ENCODE data around the gene USB1. TPM values are rescaled to one million over a fixed set of nuclear protein-coding genes. Genes with fewer than 3 reads are reported as not detected.
A peak's percentile ranks its signal among the peaks of the same experiment; 100 is the strongest.

Gene USB1
- total RNA-seq, 1 experiment from 2014 or later: 91.2 TPM

GRCh38 chr16:58046054-58046881 is 45.1 kb downstream of the USB1 start:
- peaks cover 1% of the 10 kb centered on the region; the same call in 1 of the 2 replicates for H3K36me3 ChIP-seq (ENCODE audit: control insufficient read depth, insufficient read depth, low read length)
- H3K4me3 ChIP-seq (ENCODE audit: low read depth, low read length): no peak overlapping the region
- H3K27ac Mint-ChIP-seq (ENCODE audit: unreplicated experiment): no peak overlapping the region
- H3K9me3 Mint-ChIP-seq (ENCODE audit: unreplicated experiment): no peaks in the 10 kb centered on the region
- peaks cover 14% of the 10 kb centered on the region; the same call in 1 of the 2 replicates for H3K4me1 ChIP-seq
- no peaks in the 10 kb centered on the region for H3K27me3 ChIP-seq (replicated peaks; ENCODE audit: control insufficient read depth, insufficient read depth, low read length)
- ChIA-PET CTCF (interaction anchor here (0.6 kb wide), 1 partner anchor 45 kb away, joined by 3 read pairs; the partner anchor contains the start of gene USB1), POLR2A (no interaction called here)
- no peak overlapping the region for H3K4me3 Mint-ChIP-seq (ENCODE audit: unreplicated experiment)
- TF ChIP-seq CTCF (IDR thresholded peaks at IDR 0.05; ENCODE audit: insufficient read depth in 1 of 2, low read depth in 1 of 2, low read length in 1 of 2, severe bottlenecking in 1 of 2, unreplicated experiment in 1 of 2): no peak
- H3K36me3 Mint-ChIP-seq (ENCODE audit: insufficient read depth, unreplicated experiment): no peaks in the 10 kb centered on the region
- H3K9me3 ChIP-seq: no peaks in the 10 kb centered on the region
- no peak for DNase-seq
- peaks cover 5% of the 10 kb centered on the region for H3K4me1 Mint-ChIP-seq (ENCODE audit: low read depth, unreplicated experiment)
- TSS peak; percentile 39 for BruUV-seq (replicated peaks)
- intact Hi-C loops (cut with micrococcal nuclease; ENCODE audit: unreplicated experiment): no loop called here
- H3K27me3 Mint-ChIP-seq (ENCODE audit: insufficient read depth, unreplicated experiment): no peaks in the 10 kb centered on the region

GRCh38 chr16:58046936-58047335 is 45.7 kb downstream of the USB1 start:
- Mint-ChIP-seq H3K4me1 (ENCODE audit: low read depth, unreplicated experiment) (peaks cover 5% of the 10 kb centered on the region), H3K9me3 (ENCODE audit: unreplicated experiment) (no peaks in the 10 kb centered on the region), H3K27ac (ENCODE audit: unreplicated experiment) (no peak overlapping the region), H3K27me3 (ENCODE audit: insufficient read depth, unreplicated experiment) (no peaks in the 10 kb centered on the region), H3K4me3 (ENCODE audit: unreplicated experiment) (no peak overlapping the region), H3K36me3 (ENCODE audit: insufficient read depth, unreplicated experiment) (no peaks in the 10 kb centered on the region)
- H3K36me3 ChIP-seq (ENCODE audit: control insufficient read depth, insufficient read depth, low read length): peaks cover 1% of the 10 kb centered on the region; the same call in 1 of the 2 replicates
- H3K27me3 ChIP-seq (replicated peaks; ENCODE audit: control insufficient read depth, insufficient read depth, low read length): no peaks in the 10 kb centered on the region
- BruUV-seq (replicated peaks): no TSS peak
- no peak overlapping the region for H3K4me3 ChIP-seq (ENCODE audit: low read depth, low read length)
- no peaks in the 10 kb centered on the region for H3K9me3 ChIP-seq
- H3K4me1 ChIP-seq: peaks cover 14% of the 10 kb centered on the region; the same call in 1 of the 2 replicates
- CTCF ChIA-PET: no interaction called here
- intact Hi-C loops (cut with micrococcal nuclease; ENCODE audit: unreplicated experiment): no loop called here
- no peak for TF ChIP-seq CTCF (IDR thresholded peaks at IDR 0.05; ENCODE audit: insufficient read depth in 1 of 2, low read depth in 1 of 2, low read length in 1 of 2, severe bottlenecking in 1 of 2, unreplicated experiment in 1 of 2)
- POLR2A ChIA-PET: interaction anchor here (1.6 kb wide), 1 partner anchor 82 kb away, joined by 4 read pairs; the partner anchor contains the start of gene CFAP20
- DNase-seq: no peak

GRCh38 chr16:58047557-58048348 is 46.5 kb downstream of the USB1 start:
- H3K4me3 ChIP-seq (ENCODE audit: low read depth, low read length): no peak overlapping the region
- no peaks in the 10 kb centered on the region for H3K9me3 ChIP-seq
- H3K36me3 ChIP-seq (ENCODE audit: control insufficient read depth, insufficient read depth, low read length): peaks cover 1% of the 10 kb centered on the region; the same call in 1 of the 2 replicates
- BruUV-seq (replicated peaks): no TSS peak
- DNase-seq: peak in 1 of 2 experiments; percentile 52
- TF ChIP-seq CTCF (IDR thresholded peaks at IDR 0.05; ENCODE audit: insufficient read depth in 1 of 2, low read depth in 1 of 2, low read length in 1 of 2, severe bottlenecking in 1 of 2, unreplicated experiment in 1 of 2): no peak
- Mint-ChIP-seq H3K27ac (ENCODE audit: unreplicated experiment) (no peak overlapping the region), H3K27me3 (ENCODE audit: insufficient read depth, unreplicated experiment) (no peaks in the 10 kb centered on the region), H3K4me1 (ENCODE audit: low read depth, unreplicated experiment) (peaks cover 5% of the 10 kb centered on the region), H3K4me3 (ENCODE audit: unreplicated experiment) (no peak overlapping the region), H3K36me3 (ENCODE audit: insufficient read depth, unreplicated experiment) (no peaks in the 10 kb centered on the region), H3K9me3 (ENCODE audit: unreplicated experiment) (no peaks in the 10 kb centered on the region)
- CTCF ChIA-PET: interaction anchor here (0.6 kb wide), 1 partner anchor 23 kb away, joined by 3 read pairs; no protein-coding TSS in a partner anchor
- peaks cover 14% of the 10 kb centered on the region; the same call in 1 of the 2 replicates for H3K4me1 ChIP-seq
- POLR2A ChIA-PET: interaction anchor here (1.6 kb wide), 1 partner anchor 81 kb away, joined by 4 read pairs; the partner anchor contains the start of gene CFAP20
- intact Hi-C loops (cut with micrococcal nuclease; ENCODE audit: unreplicated experiment): no loop called here
- no peaks in the 10 kb centered on the region for H3K27me3 ChIP-seq (replicated peaks; ENCODE audit: control insufficient read depth, insufficient read depth, low read length)

Measured in Caco-2 (cell line).